ENCODE measurements around the gene OSBPL5.
"Not testable (repeated sequence)": the region's sequence is repeated elsewhere in the genome, so short reads cannot be mapped to it uniquely, and the experiment has no call there.

The OSBPL5 gene

GRCh38 chr11:3173795-3174194 is 8.7 kb upstream of the OSBPL5 start:
- TF ChIP-seq CTCF (IDR thresholded peaks at IDR 0.05; ENCODE audit: low read depth, low read length) (no peak), POLR2A (IDR thresholded peaks at IDR 0.05; ENCODE audit: extremely low read depth, insufficient read length) (no peak), MYC (IDR thresholded peaks at IDR 0.05; ENCODE audit: low read depth, low read length) (no peak), MAX (IDR thresholded peaks at IDR 0.05; ENCODE audit: low read depth, low read length) (no peak)
- no peak overlapping the region for H3K4me3 ChIP-seq (ENCODE audit: low read depth, low read length)
- no peak for DNase-seq (ENCODE audit: low read depth)

- H3K4me3 ChIP-seq (ENCODE audit: low read depth, low read length): no peak overlapping the region
- TF ChIP-seq POLR2A (IDR thresholded peaks at IDR 0.05; ENCODE audit: extremely low read depth, insufficient read length) (no peak), CTCF (IDR thresholded peaks at IDR 0.05; ENCODE audit: low read depth, low read length) (no peak), MAX (IDR thresholded peaks at IDR 0.05; ENCODE audit: low read depth, low read length) (no peak), MYC (IDR thresholded peaks at IDR 0.05; ENCODE audit: low read depth, low read length) (no peak)
- DNase-seq (ENCODE audit: low read depth): no peak
These were observed 6.9 kb upstream of the OSBPL5 start for GRCh38 chr11:3171931-3172560.

- no peak for DNase-seq (ENCODE audit: low read depth)
- no peak for TF ChIP-seq MYC (IDR thresholded peaks at IDR 0.05; ENCODE audit: low read depth, low read length)
- TF ChIP-seq MAX (IDR thresholded peaks at IDR 0.05; ENCODE audit: low read depth, low read length): no peak
- TF ChIP-seq CTCF (IDR thresholded peaks at IDR 0.05; ENCODE audit: low read depth, low read length): no peak
- TF ChIP-seq POLR2A (IDR thresholded peaks at IDR 0.05; ENCODE audit: extremely low read depth, insufficient read length): no peak
- H3K4me3 ChIP-seq (ENCODE audit: low read depth, low read length): no peak overlapping the region
These were observed 5.9 kb upstream of the OSBPL5 start for GRCh38 chr11:3170756-3171650.

GRCh38 chr11:3170044-3170755 is 5.1 kb upstream of the OSBPL5 start:
- no peak for DNase-seq (ENCODE audit: low read depth)
- no peak for TF ChIP-seq POLR2A (IDR thresholded peaks at IDR 0.05; ENCODE audit: extremely low read depth, insufficient read length)
- no peak for TF ChIP-seq MAX (IDR thresholded peaks at IDR 0.05; ENCODE audit: low read depth, low read length)
- no peak for TF ChIP-seq MYC (IDR thresholded peaks at IDR 0.05; ENCODE audit: low read depth, low read length)
- TF ChIP-seq CTCF (IDR thresholded peaks at IDR 0.05; ENCODE audit: low read depth, low read length): no peak
- H3K4me3 ChIP-seq (ENCODE audit: low read depth, low read length): peak overlapping the region; percentile 38

- peak; percentile 95 for TF ChIP-seq MYC (IDR thresholded peaks at IDR 0.05; ENCODE audit: low read depth, low read length)
- TF ChIP-seq MAX (IDR thresholded peaks at IDR 0.05; ENCODE audit: low read depth, low read length): peak; percentile 96
- TF ChIP-seq POLR2A (IDR thresholded peaks at IDR 0.05; ENCODE audit: extremely low read depth, insufficient read length): peak; percentile 37
- no peak for TF ChIP-seq CTCF (IDR thresholded peaks at IDR 0.05; ENCODE audit: low read depth, low read length)
- peak; percentile 97 for DNase-seq (ENCODE audit: low read depth)
- peak overlapping the region; percentile 38 for H3K4me3 ChIP-seq (ENCODE audit: low read depth, low read length)
These were observed 4.3 kb upstream of the OSBPL5 start for GRCh38 chr11:3169255-3170043.

- DNase-seq (ENCODE audit: low read depth): not testable (repeated sequence)
These were observed 3.7 kb upstream of the OSBPL5 start for GRCh38 chr11:3168742-3169254.

More at GRCh38 chr11:3168742-3169254, 3.7 kb upstream of the OSBPL5 start:
- not testable (repeated sequence) for H3K4me3 ChIP-seq (ENCODE audit: low read depth, low read length)

Measured in NB4 (cell line).